ENCODE data around the gene RPTOR. TPM values are rescaled to one million over a fixed set of nuclear protein-coding genes. Genes with fewer than 3 reads are reported as not detected.

The RPTOR gene
- total and polyA plus RNA-seq, 10 of the 15 experiments (the other 5 are each of a cell fraction or from before 2014, with no cell fraction given), result 0.18 to 32.1 (median 7.8) TPM

GRCh38 chr17:80746262-80746935 lies 201.8 kb downstream of the RPTOR start (continued):
- TF ChIP-seq ZNF687 (IDR thresholded peaks at IDR 0.05), result no peak
- no peak for TF ChIP-seq TCF3 (IDR thresholded peaks at IDR 0.05; ENCODE audit: borderline replicate concordance, insufficient read depth, low read depth, low read length)
- TF ChIP-seq NKRF (conservative IDR thresholded peaks at IDR 0.05), result no peak
- TF ChIP-seq, protein P1, sequence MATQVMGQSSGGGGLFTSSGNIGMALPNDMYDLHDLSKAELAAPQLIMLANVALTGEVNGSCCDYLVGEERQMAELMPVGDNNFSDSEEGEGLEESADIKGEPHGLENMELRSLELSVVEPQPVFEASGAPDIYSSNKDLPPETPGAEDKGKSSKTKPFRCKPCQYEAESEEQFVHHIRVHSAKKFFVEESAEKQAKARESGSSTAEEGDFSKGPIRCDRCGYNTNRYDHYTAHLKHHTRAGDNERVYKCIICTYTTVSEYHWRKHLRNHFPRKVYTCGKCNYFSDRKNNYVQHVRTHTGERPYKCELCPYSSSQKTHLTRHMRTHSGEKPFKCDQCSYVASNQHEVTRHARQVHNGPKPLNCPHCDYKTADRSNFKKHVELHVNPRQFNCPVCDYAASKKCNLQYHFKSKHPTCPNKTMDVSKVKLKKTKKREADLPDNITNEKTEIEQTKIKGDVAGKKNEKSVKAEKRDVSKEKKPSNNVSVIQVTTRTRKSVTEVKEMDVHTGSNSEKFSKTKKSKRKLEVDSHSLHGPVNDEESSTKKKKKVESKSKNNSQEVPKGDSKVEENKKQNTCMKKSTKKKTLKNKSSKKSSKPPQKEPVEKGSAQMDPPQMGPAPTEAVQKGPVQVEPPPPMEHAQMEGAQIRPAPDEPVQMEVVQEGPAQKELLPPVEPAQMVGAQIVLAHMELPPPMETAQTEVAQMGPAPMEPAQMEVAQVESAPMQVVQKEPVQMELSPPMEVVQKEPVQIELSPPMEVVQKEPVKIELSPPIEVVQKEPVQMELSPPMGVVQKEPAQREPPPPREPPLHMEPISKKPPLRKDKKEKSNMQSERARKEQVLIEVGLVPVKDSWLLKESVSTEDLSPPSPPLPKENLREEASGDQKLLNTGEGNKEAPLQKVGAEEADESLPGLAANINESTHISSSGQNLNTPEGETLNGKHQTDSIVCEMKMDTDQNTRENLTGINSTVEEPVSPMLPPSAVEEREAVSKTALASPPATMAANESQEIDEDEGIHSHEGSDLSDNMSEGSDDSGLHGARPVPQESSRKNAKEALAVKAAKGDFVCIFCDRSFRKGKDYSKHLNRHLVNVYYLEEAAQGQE (IDR thresholded peaks at IDR 0.05; ENCODE audit: low read depth, low read length), result no peak
- TF ChIP-seq RB1 (IDR thresholded peaks at IDR 0.05; ENCODE audit: borderline replicate concordance), result no peak
- TF ChIP-seq FOXM1 (IDR thresholded peaks at IDR 0.05; ENCODE audit: low read depth, low read length), result no peak
- TF ChIP-seq CREB1 (IDR thresholded peaks at IDR 0.05; ENCODE audit: low read depth), result no peak
- TF ChIP-seq SREBF2 (IDR thresholded peaks at IDR 0.05; ENCODE audit: low read length), result no peak
- TF ChIP-seq BCL3 (IDR thresholded peaks at IDR 0.05; ENCODE audit: borderline replicate concordance, insufficient read depth, low read depth, low read length, poor library complexity, severe bottlenecking), result no peak
- TF ChIP-seq, protein P2, sequence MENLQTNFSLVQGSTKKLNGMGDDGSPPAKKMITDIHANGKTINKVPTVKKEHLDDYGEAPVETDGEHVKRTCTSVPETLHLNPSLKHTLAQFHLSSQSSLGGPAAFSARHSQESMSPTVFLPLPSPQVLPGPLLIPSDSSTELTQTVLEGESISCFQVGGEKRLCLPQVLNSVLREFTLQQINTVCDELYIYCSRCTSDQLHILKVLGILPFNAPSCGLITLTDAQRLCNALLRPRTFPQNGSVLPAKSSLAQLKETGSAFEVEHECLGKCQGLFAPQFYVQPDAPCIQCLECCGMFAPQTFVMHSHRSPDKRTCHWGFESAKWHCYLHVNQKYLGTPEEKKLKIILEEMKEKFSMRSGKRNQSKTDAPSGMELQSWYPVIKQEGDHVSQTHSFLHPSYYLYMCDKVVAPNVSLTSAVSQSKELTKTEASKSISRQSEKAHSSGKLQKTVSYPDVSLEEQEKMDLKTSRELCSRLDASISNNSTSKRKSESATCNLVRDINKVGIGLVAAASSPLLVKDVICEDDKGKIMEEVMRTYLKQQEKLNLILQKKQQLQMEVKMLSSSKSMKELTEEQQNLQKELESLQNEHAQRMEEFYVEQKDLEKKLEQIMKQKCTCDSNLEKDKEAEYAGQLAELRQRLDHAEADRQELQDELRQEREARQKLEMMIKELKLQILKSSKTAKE (IDR thresholded peaks at IDR 0.05; ENCODE audit: low read depth, poor library complexity, severe bottlenecking), result no peak
- TF ChIP-seq, protein P3, sequence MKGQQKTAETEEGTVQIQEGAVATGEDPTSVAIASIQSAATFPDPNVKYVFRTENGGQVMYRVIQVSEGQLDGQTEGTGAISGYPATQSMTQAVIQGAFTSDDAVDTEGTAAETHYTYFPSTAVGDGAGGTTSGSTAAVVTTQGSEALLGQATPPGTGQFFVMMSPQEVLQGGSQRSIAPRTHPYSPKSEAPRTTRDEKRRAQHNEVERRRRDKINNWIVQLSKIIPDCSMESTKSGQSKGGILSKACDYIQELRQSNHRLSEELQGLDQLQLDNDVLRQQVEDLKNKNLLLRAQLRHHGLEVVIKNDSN (IDR thresholded peaks at IDR 0.05; ENCODE audit: borderline replicate concordance, extremely low read length, insufficient read depth, low read depth, low read length), result no peak
- TF ChIP-seq BHLHE40 (IDR thresholded peaks at IDR 0.05; ENCODE audit: borderline replicate concordance in 1 of 2, low read depth in 2 of 2, low read length in 1 of 2), result no peak
- no peak for TF ChIP-seq CHD2 (IDR thresholded peaks at IDR 0.05; ENCODE audit: borderline replicate concordance, low read depth, low read length)
